GM18511 (cell line): ENCODE measurements around the gene ALDH1A1.
A peak's percentile ranks its signal among the peaks of the same experiment; 100 is the strongest.

ENCODE experiments used
- ATAC-seq: cut with Tn5 transposase; IDR thresholded peaks from one replicate; pipeline ENCODE4 v1.9.1; 2021; ENCODE audit warnings: mild to moderate bottlenecking, moderate library complexity; ENCODE audit not compliant: unreplicated experiment

ALDH1A1 gene

DNA sequence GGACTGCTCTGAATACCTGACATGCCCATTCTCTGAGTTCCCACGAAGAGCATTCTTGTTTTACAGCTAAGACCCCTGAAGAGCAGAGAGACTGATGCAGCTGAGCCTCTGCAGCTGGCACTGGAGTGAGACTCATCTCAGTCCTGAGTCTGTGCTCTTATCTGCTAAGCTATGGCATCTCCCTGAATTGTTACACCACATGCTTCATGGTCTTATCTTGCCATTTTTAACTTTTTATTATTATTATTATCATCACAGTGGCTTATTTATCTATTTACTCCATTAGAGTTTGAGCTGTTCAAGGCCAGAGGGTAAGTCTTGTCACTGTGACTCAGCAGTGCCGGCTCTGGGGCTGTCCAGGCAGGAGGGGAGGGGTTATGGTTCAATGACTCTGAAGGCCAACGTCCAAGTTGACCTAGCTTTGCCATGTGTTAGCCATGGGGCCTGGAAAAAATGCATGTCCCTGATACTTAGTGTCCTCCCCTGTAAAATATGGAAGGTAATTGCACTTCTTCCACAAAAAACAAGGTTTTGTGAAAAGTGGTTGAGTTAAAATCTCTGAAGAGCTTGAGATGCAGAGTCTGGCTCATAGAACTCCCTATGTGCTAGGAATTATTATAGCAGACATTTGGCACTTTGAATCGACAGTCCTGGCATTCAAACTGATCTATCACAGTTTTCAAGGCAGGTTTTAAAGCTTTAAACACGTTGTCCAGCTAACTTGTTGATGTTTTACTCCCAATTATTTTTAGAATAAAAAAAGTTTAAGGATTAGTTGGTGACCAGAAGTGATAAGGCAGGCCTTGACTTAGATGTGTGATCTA is 94.6 kb downstream of the ALDH1A1 start:
- no peak for ATAC-seq

- no peak for ATAC-seq
These were observed 95.2 kb downstream of the ALDH1A1 start for GRCh38 chr9:72857624-72857996.

GRCh38 chr9:72856972-72857623 is 95.8 kb downstream of the ALDH1A1 start:
- ATAC-seq, result peak; percentile 60

- ATAC-seq, result no peak
These were observed 96.8 kb downstream of the ALDH1A1 start for GRCh38 chr9:72855890-72856523.

DNA sequence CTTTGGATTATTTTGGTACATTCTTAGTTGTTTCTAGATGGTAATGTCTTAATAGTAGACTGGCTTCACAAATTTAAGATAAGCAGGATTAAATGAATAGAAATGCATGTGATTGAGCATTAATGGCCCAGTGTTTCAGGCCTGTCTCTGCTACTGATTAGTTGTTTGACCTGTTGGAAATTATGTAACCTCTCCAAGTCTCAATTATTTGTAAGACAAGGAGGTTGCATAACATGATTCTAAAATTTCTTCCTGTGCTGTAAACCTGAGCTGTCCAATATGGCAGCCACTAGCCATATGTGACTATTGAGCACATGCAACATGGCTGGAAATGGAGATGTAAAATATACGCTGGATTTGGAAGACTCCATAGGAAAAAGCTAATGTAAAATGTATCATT is 97.5 kb downstream of the ALDH1A1 start:
- ATAC-seq, result no peak
